Measurements from ENCODE around the gene EFCAB11.

DNA sequence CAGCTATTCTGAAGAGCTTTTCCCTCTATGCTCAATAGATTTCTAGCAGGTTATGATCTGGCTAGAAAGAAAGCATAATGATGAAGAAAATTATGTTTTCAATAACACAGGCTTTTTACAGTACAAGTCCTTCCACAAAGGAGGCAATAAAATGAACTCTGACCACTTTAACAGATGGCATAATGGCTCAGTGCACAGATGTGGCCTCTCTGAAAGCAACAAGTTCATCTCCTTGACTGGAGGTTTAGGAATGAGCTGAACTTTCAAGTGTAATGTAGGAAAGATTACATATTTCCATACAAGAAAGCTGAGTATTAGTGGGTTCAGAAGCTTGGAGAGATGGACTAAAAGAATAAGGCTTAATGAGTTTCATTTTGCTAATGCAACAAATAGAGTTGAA, 147.4 kb downstream of the EFCAB11 start:
- no peak for TF ChIP-seq EZH2 (IDR thresholded peaks at IDR 0.05; ENCODE audit: borderline replicate concordance, low read length)
- TF ChIP-seq, protein P1, sequence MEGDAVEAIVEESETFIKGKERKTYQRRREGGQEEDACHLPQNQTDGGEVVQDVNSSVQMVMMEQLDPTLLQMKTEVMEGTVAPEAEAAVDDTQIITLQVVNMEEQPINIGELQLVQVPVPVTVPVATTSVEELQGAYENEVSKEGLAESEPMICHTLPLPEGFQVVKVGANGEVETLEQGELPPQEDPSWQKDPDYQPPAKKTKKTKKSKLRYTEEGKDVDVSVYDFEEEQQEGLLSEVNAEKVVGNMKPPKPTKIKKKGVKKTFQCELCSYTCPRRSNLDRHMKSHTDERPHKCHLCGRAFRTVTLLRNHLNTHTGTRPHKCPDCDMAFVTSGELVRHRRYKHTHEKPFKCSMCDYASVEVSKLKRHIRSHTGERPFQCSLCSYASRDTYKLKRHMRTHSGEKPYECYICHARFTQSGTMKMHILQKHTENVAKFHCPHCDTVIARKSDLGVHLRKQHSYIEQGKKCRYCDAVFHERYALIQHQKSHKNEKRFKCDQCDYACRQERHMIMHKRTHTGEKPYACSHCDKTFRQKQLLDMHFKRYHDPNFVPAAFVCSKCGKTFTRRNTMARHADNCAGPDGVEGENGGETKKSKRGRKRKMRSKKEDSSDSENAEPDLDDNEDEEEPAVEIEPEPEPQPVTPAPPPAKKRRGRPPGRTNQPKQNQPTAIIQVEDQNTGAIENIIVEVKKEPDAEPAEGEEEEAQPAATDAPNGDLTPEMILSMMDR (IDR thresholded peaks at IDR 0.05; ENCODE audit: low read length), result no peak
